HG03095 (cell line): ENCODE results near the gene MPHOSPH6.
A peak's percentile ranks its signal among the peaks of the same experiment; 100 is the strongest.
"Not testable (repeated sequence)": the region's sequence is repeated elsewhere in the genome, so short reads cannot be mapped to it uniquely, and the experiment has no call there.

Experiments
- ATAC-seq: cut with Tn5 transposase; IDR thresholded peaks from one replicate; pipeline ENCODE4 v1.9.1; 2021; ENCODE audit warnings: moderate library complexity; ENCODE audit not compliant: unreplicated experiment

The MPHOSPH6 gene

GRCh38 chr16:82169861-82170845 lies at the start of gene MPHOSPH6:
MPHOSPH6 (minus strand) TSS chr16:82170224; CDS start chr16:82170175, 49 bp downstream.
- peak; percentile 93 for ATAC-seq

- ATAC-seq = no peak
Observed at GRCh38 chr16:82219298-82219697, 49.3 kb upstream of the MPHOSPH6 start.

GRCh38 chr16:82209314-82209713 lies 39.3 kb upstream of the MPHOSPH6 start:
- ATAC-seq = not testable (repeated sequence)

GRCh38 chr16:82203198-82203597 lies 33.2 kb upstream of the MPHOSPH6 start:
- no peak for ATAC-seq

- no peak for ATAC-seq
Observed at GRCh38 chr16:82201926-82202325, 31.9 kb upstream of the MPHOSPH6 start.

GRCh38 chr16:82201351-82201750 lies 31.3 kb upstream of the MPHOSPH6 start:
- no peak for ATAC-seq

- ATAC-seq = no peak
Observed at GRCh38 chr16:82199209-82199608, 29.2 kb upstream of the MPHOSPH6 start.

GRCh38 chr16:82197540-82198240 lies 27.7 kb upstream of the MPHOSPH6 start:
- no peak for ATAC-seq

GRCh38 chr16:82195917-82196494 lies 26.0 kb upstream of the MPHOSPH6 start:
- ATAC-seq = no peak

GRCh38 chr16:82194086-82194485 lies 24.1 kb upstream of the MPHOSPH6 start:
- ATAC-seq = no peak

- ATAC-seq = no peak
Observed at GRCh38 chr16:82192665-82193064, 22.6 kb upstream of the MPHOSPH6 start.

- no peak for ATAC-seq
Observed at GRCh38 chr16:82190386-82190785, 20.4 kb upstream of the MPHOSPH6 start.

GRCh38 chr16:82187829-82188228 lies 17.8 kb upstream of the MPHOSPH6 start:
- no peak for ATAC-seq

GRCh38 chr16:82185012-82185411 lies 15.0 kb upstream of the MPHOSPH6 start:
- no peak for ATAC-seq

- no peak for ATAC-seq
Observed at GRCh38 chr16:82184213-82184612, 14.2 kb upstream of the MPHOSPH6 start.

- ATAC-seq = no peak
Observed at GRCh38 chr16:82183004-82183397, 13.0 kb upstream of the MPHOSPH6 start.

GRCh38 chr16:82182266-82183003 lies 12.4 kb upstream of the MPHOSPH6 start:
- ATAC-seq = no peak

GRCh38 chr16:82181461-82182185 lies 11.6 kb upstream of the MPHOSPH6 start:
- ATAC-seq = no peak

GRCh38 chr16:82178352-82178751 lies 8.3 kb upstream of the MPHOSPH6 start:
- ATAC-seq = no peak

- ATAC-seq = no peak
Observed at GRCh38 chr16:82177555-82177954, 7.5 kb upstream of the MPHOSPH6 start.
